A549 (cell line): ENCODE data around the gene WIPF3.

Experiments used
- CTCF ChIP-seq: fragments of >200 bp; sonication (Bioruptor Twin); formaldehyde crosslinking; IDR thresholded peaks from 3 replicates; pipeline ENCODE4 v1.5.1; 2016
- ESRRA ChIP-seq: fragments of 150-350 bp; IDR thresholded peaks from 2 replicates; pipeline ENCODE4 v1.6.1; 2014; ENCODE audit warnings: mild to moderate bottlenecking, low read length, borderline replicate concordance
- FOSL2 ChIP-seq, 2 experiments: fragments of 450-650 bp in 1 of 2; fragments of >200 bp in 1 of 2; sonication (Bioruptor Twin) in 1 of 2; formaldehyde crosslinking; IDR thresholded peaks; 2 replicates each; pipeline versions ENCODE4 v1.5.0 to v1.6.1; 2016 to 2020; ENCODE audit warnings: mild to moderate bottlenecking in 1 of 2, moderate library complexity in 1 of 2
- MAX ChIP-seq: IDR thresholded peaks from 2 replicates; pipeline ENCODE4 v1.6.1; 2012
- MYC ChIP-seq: IDR thresholded peaks from 2 replicates; pipeline ENCODE4 v1.6.1; 2012; ENCODE audit warnings: mild to moderate bottlenecking, inconsistent platforms, low read length, improper control_type of control experiment, borderline replicate concordance
- REST ChIP-seq: fragments of 200-600 bp; sonication (generic); IDR thresholded peaks from 2 replicates; pipeline ENCODE4 v1.6.1; 2016; ENCODE audit warnings: antibody characterized with exemption, mild to moderate bottlenecking, moderate library complexity

GRCh38 chr7:29806208-29806994 is at the start of gene WIPF3:
- TF ChIP-seq FOSL2 (IDR thresholded peaks at IDR 0.05) (no peak), FOSL2 (CRISPR knock-in tag; IDR thresholded peaks at IDR 0.05) (no peak), ESRRA (no peak), CTCF (no peak), REST (no peak), MAX (no peak; the same call in 1 of the 2 replicates), MYC (no peak)
